ENCODE measurements around the gene LAMP2.
A peak's percentile ranks its signal among the peaks of the same experiment; 100 is the strongest.
"Not testable (repeated sequence)": the region's sequence is repeated elsewhere in the genome, so short reads cannot be mapped to it uniquely, and the experiment has no call there.

DNA sequence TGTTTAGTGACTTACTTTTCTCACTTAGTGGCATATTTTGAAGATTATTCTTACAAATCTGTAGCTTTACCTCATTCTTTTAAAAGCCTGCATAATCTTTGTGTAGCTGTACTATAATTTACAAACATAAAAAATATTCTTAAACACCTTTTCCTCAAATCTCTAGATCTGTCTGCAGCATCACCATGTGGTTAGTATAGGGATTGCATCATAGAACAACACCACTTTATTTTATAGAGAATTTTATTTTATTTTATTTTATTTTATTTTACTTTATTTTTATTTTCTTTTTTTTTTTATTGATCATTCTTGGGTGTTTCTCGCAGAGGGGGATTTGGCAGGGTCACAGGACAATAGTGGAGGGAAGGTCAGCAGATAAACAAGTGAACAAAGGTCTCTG is 6.4 kb upstream of the LAMP2 start:
- TF ChIP-seq, protein P1, sequence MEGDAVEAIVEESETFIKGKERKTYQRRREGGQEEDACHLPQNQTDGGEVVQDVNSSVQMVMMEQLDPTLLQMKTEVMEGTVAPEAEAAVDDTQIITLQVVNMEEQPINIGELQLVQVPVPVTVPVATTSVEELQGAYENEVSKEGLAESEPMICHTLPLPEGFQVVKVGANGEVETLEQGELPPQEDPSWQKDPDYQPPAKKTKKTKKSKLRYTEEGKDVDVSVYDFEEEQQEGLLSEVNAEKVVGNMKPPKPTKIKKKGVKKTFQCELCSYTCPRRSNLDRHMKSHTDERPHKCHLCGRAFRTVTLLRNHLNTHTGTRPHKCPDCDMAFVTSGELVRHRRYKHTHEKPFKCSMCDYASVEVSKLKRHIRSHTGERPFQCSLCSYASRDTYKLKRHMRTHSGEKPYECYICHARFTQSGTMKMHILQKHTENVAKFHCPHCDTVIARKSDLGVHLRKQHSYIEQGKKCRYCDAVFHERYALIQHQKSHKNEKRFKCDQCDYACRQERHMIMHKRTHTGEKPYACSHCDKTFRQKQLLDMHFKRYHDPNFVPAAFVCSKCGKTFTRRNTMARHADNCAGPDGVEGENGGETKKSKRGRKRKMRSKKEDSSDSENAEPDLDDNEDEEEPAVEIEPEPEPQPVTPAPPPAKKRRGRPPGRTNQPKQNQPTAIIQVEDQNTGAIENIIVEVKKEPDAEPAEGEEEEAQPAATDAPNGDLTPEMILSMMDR (IDR thresholded peaks at IDR 0.05; ENCODE audit: poor library complexity, severe bottlenecking), result peak; percentile 47
- peak; percentile 54 for TF ChIP-seq RAD21 (conservative IDR thresholded peaks at IDR 0.05)
- TF ChIP-seq POLR2AphosphoS5 (IDR thresholded peaks at IDR 0.05); TAF1 (IDR thresholded peaks at IDR 0.05; ENCODE audit: low read depth); EZH2 (IDR thresholded peaks at IDR 0.05; ENCODE audit: borderline replicate concordance, insufficient read depth, low read length, poor library complexity, severe bottlenecking); EP300 (conservative IDR thresholded peaks at IDR 0.05; ENCODE audit: poor library complexity, severe bottlenecking); MXI1 (conservative IDR thresholded peaks at IDR 0.05; ENCODE audit: poor library complexity, severe bottlenecking): not testable (repeated sequence)
- TF ChIP-seq SMC3 (conservative IDR thresholded peaks at IDR 0.05; ENCODE audit: poor library complexity), result peak; percentile 43
- TF ChIP-seq, protein P2, sequence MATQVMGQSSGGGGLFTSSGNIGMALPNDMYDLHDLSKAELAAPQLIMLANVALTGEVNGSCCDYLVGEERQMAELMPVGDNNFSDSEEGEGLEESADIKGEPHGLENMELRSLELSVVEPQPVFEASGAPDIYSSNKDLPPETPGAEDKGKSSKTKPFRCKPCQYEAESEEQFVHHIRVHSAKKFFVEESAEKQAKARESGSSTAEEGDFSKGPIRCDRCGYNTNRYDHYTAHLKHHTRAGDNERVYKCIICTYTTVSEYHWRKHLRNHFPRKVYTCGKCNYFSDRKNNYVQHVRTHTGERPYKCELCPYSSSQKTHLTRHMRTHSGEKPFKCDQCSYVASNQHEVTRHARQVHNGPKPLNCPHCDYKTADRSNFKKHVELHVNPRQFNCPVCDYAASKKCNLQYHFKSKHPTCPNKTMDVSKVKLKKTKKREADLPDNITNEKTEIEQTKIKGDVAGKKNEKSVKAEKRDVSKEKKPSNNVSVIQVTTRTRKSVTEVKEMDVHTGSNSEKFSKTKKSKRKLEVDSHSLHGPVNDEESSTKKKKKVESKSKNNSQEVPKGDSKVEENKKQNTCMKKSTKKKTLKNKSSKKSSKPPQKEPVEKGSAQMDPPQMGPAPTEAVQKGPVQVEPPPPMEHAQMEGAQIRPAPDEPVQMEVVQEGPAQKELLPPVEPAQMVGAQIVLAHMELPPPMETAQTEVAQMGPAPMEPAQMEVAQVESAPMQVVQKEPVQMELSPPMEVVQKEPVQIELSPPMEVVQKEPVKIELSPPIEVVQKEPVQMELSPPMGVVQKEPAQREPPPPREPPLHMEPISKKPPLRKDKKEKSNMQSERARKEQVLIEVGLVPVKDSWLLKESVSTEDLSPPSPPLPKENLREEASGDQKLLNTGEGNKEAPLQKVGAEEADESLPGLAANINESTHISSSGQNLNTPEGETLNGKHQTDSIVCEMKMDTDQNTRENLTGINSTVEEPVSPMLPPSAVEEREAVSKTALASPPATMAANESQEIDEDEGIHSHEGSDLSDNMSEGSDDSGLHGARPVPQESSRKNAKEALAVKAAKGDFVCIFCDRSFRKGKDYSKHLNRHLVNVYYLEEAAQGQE (IDR thresholded peaks at IDR 0.05; ENCODE audit: borderline replicate concordance), result not testable (repeated sequence)
